Upper lobe of right lung (tissue), 1 donor: ENCODE data around the gene C4A. TPM values are rescaled to one million over a fixed set of nuclear protein-coding genes. Genes with fewer than 3 reads are reported as not detected.
A peak's percentile ranks its signal among the peaks of the same experiment; 100 is the strongest.
"Not testable (repeated sequence)": the region's sequence is repeated elsewhere in the genome, so short reads cannot be mapped to it uniquely, and the experiment has no call there.

Experiments
- ATAC-seq: fragments of 200-7000 bp; cut with Tn5 transposase; one replicate; pipeline ENCODE4 v1.9.1; 2020; ENCODE audit warnings: mild to moderate bottlenecking, moderate library complexity
- DNase-seq: peaks from one replicate; pipeline ENCODE4 v3.0.0-alpha.2; 2020
- H3K27ac ChIP-seq: fragments of 200-600 bp; one replicate; pipeline ENCODE4 v1.8.0; 2022
- H3K27me3 ChIP-seq: fragments of 200-600 bp; one replicate; pipeline ENCODE4 v1.8.0; 2022; ENCODE audit warnings: mild to moderate bottlenecking
- H3K36me3 ChIP-seq: fragments of 200-600 bp; one replicate; pipeline ENCODE4 v1.8.0; 2022
- H3K4me1 ChIP-seq: fragments of 200-600 bp; one replicate; pipeline ENCODE4 v1.8.0; 2022
- H3K4me3 ChIP-seq: fragments of 200-600 bp; one replicate; pipeline ENCODE4 v1.8.0; 2022; ENCODE audit warnings: mild to moderate bottlenecking
- H3K9me3 ChIP-seq: fragments of 200-600 bp; one replicate; pipeline ENCODE4 v1.8.0; 2022
- CTCF ChIP-seq: fragments of 200-600 bp; IDR thresholded peaks from one replicate; pipeline ENCODE4 v1.8.0; 2022; ENCODE audit warnings: antibody characterized with exemption
- intact Hi-C: fragments of 100-400 bp; cut with DNase I; formaldehyde crosslinking; loops from one replicate; pipeline ENCODE4 v1.11.0; 2022
- total RNA-seq: library from RNA; stranded (reverse); fragmentation: NEBNext Ultra II Directional; extraction: Animal tissue kit (Norgen Biotek cat#: 25700); gene quantifications from one replicate; pipeline ENCODE4 v1.2.1, GENCODE V29; 2021
- donor health status: DM: no; HTN: yes; CAD: no; lungs with severe emphysema.

The C4A gene
- total RNA-seq, 1 donor from 2014 or later: 200 TPM

- Histone ChIP-seq H3K27ac (peak within 1 kb of the TSS; percentile 99), H3K9me3 (no peaks in the 10 kb centered on the region), H3K4me1 (peaks cover 20% of the 10 kb centered on the region), H3K4me3 (peak within 1 kb of the TSS; percentile 84), H3K27me3 (no peaks in the 10 kb centered on the region), H3K36me3 (peaks cover 28% of the 10 kb centered on the region)
- DNase-seq (peak; percentile 97), ATAC-seq (peak; percentile 94)
- intact Hi-C loops: no loop called here
- TF ChIP-seq CTCF: no peak
Observed at GRCh38 chr6:31971993-31972708, 9.7 kb upstream of the C4A start, which contains the start of gene DXO. DXO (minus strand) TSS chr6:31972138; CDS start chr6:31971675, 463 bp downstream.

- no peak for TF ChIP-seq CTCF
- H3K9me3 ChIP-seq: no peaks in the 10 kb centered on the region
- DNase-seq (no peak), ATAC-seq (no peak)
- peak overlapping the region; percentile 84 for H3K4me3 ChIP-seq
- peaks cover 20% of the 10 kb centered on the region for H3K4me1 ChIP-seq
- peak overlapping the region; percentile 99 for H3K27ac ChIP-seq
- H3K27me3 ChIP-seq: no peaks in the 10 kb centered on the region
- H3K36me3 ChIP-seq: peaks cover 22% of the 10 kb centered on the region
- intact Hi-C loops: no loop called here
Observed at GRCh38 chr6:31972709-31973350, 9.0 kb upstream of the C4A start.

- H3K27me3 ChIP-seq, H3K4me3 ChIP-seq, ATAC-seq, H3K9me3 ChIP-seq, H3K27ac ChIP-seq, intact Hi-C loops: not testable (repeated sequence)
- peak; percentile 54 for DNase-seq
- H3K4me1 ChIP-seq: peaks cover 16% of the 10 kb centered on the region
- H3K36me3 ChIP-seq: peaks cover 13% of the 10 kb centered on the region
Observed at GRCh38 chr6:31976065-31976464, 5.8 kb upstream of the C4A start.

- ATAC-seq (no peak), DNase-seq (no peak)
- Histone ChIP-seq H3K9me3 (no peaks in the 10 kb centered on the region), H3K27me3 (no peaks in the 10 kb centered on the region), H3K27ac (no peak overlapping the region), H3K4me3 (no peak overlapping the region), H3K4me1 (peaks cover 7% of the 10 kb centered on the region), H3K36me3 (peaks cover 13% of the 10 kb centered on the region)
- TF ChIP-seq CTCF: no peak
- intact Hi-C loops: no loop called here
Observed at GRCh38 chr6:31977816-31978431, 3.9 kb upstream of the C4A start.

- H3K27ac ChIP-seq: no peak overlapping the region
- no peaks in the 10 kb centered on the region for H3K9me3 ChIP-seq
- H3K4me1 ChIP-seq: no peaks in the 10 kb centered on the region
- DNase-seq (peak; percentile 16), ATAC-seq (no peak)
- intact Hi-C loops: no loop called here
- no peak for TF ChIP-seq CTCF
- H3K36me3 ChIP-seq: peaks cover 13% of the 10 kb centered on the region
- H3K27me3 ChIP-seq: no peaks in the 10 kb centered on the region
- no peak overlapping the region for H3K4me3 ChIP-seq
Observed at GRCh38 chr6:31978831-31979230, 3.0 kb upstream of the C4A start.
